ENCODE results near the gene MBOAT2.

The MBOAT2 gene

GRCh38 chr2:8836971-8837794, 166.3 kb downstream of the MBOAT2 start, which contains the start of gene KIDINS220:
Gene KIDINS220 (minus strand): TSS chr2:8837613. CDS start chr2:8827093, 10,520 bp downstream.
- Histone ChIP-seq H3K27ac (replicated peaks) (peak within 1 kb of the TSS; percentile 89), H3K4me3 (replicated peaks; ENCODE audit: insufficient read depth, low read length) (peak within 1 kb of the TSS; percentile 89), H3K27me3 (ENCODE audit: insufficient read depth, poor library complexity, severe bottlenecking) (no peaks in the 10 kb centered on the region)
- TF ChIP-seq GABPA (IDR thresholded peaks at IDR 0.05; ENCODE audit: low read depth) (no peak), CTCF (IDR thresholded peaks at IDR 0.05; ENCODE audit: insufficient read depth, low read length) (no peak), POLR2AphosphoS5 (IDR thresholded peaks at IDR 0.05; ENCODE audit: low read depth) (peak; percentile 83), REST (IDR thresholded peaks at IDR 0.05; ENCODE audit: insufficient replicate concordance, low read depth) (peak; percentile 46), SPI1 (IDR thresholded peaks at IDR 0.05; ENCODE audit: borderline replicate concordance, low read depth) (no peak)
- peak; percentile 66 to 81 for DNase-seq (ENCODE audit: low read depth in 1 of 2, low spot score in 1 of 2)

- H3K27ac ChIP-seq (replicated peaks), result no peak overlapping the region
- no peak for DNase-seq (ENCODE audit: low read depth in 1 of 2, low spot score in 1 of 2)
- no peak overlapping the region for H3K4me3 ChIP-seq (replicated peaks; ENCODE audit: insufficient read depth, low read length)
- no peaks in the 10 kb centered on the region for H3K27me3 ChIP-seq (ENCODE audit: insufficient read depth, poor library complexity, severe bottlenecking)
- TF ChIP-seq POLR2AphosphoS5 (IDR thresholded peaks at IDR 0.05; ENCODE audit: low read depth), result no peak
- TF ChIP-seq GABPA (IDR thresholded peaks at IDR 0.05; ENCODE audit: low read depth), result no peak
- no peak for TF ChIP-seq REST (IDR thresholded peaks at IDR 0.05; ENCODE audit: insufficient replicate concordance, low read depth)
- no peak for TF ChIP-seq SPI1 (IDR thresholded peaks at IDR 0.05; ENCODE audit: borderline replicate concordance, low read depth)
- no peak for TF ChIP-seq CTCF (IDR thresholded peaks at IDR 0.05; ENCODE audit: insufficient read depth, low read length)
Observed at GRCh38 chr2:8835279-8835678, 168.2 kb downstream of the MBOAT2 start.

- Histone ChIP-seq H3K27ac (replicated peaks) (no peak overlapping the region), H3K27me3 (ENCODE audit: insufficient read depth, poor library complexity, severe bottlenecking) (no peaks in the 10 kb centered on the region), H3K4me3 (replicated peaks; ENCODE audit: insufficient read depth, low read length) (no peak overlapping the region)
- no peak for TF ChIP-seq SPI1 (IDR thresholded peaks at IDR 0.05; ENCODE audit: borderline replicate concordance, low read depth)
- no peak for DNase-seq (ENCODE audit: low read depth in 1 of 2, low spot score in 1 of 2)
Observed at GRCh38 chr2:8833853-8834252, 169.6 kb downstream of the MBOAT2 start.

GRCh38 chr2:8831516-8831915, 172.0 kb downstream of the MBOAT2 start:
- DNase-seq (ENCODE audit: low read depth in 1 of 2, low spot score in 1 of 2), result no peak
- H3K4me3 ChIP-seq (replicated peaks; ENCODE audit: insufficient read depth, low read length), result no peak overlapping the region
- H3K27ac ChIP-seq (replicated peaks), result no peak overlapping the region
- H3K27me3 ChIP-seq (ENCODE audit: insufficient read depth, poor library complexity, severe bottlenecking), result no peaks in the 10 kb centered on the region
- no peak for TF ChIP-seq SPI1 (IDR thresholded peaks at IDR 0.05; ENCODE audit: borderline replicate concordance, low read depth)
- no peak for TF ChIP-seq REST (IDR thresholded peaks at IDR 0.05; ENCODE audit: insufficient replicate concordance, low read depth)
- no peak for TF ChIP-seq POLR2AphosphoS5 (IDR thresholded peaks at IDR 0.05; ENCODE audit: low read depth)
- TF ChIP-seq CTCF (IDR thresholded peaks at IDR 0.05; ENCODE audit: insufficient read depth, low read length), result no peak
- TF ChIP-seq GABPA (IDR thresholded peaks at IDR 0.05; ENCODE audit: low read depth), result no peak

All from HL-60 (cell line).